CD4-positive, alpha-beta T cell treated with Interleukin-4 for 1 hour (primary cell): ENCODE results near the gene YPEL2.
"Not testable (repeated sequence)": the region's sequence is repeated elsewhere in the genome, so short reads cannot be mapped to it uniquely, and the experiment has no call there.

Source experiments
- DNase-seq, 2 donors: peaks; one replicate each; pipeline ENCODE4 v3.0.0-alpha.2; 2020 to 2022

YPEL2 gene

GRCh38 chr17:59378675-59379074 lies 47.2 kb downstream of the YPEL2 start:
- DNase-seq = no peak

- no peak for DNase-seq
Measured at GRCh38 chr17:59380474-59380873, 49.0 kb downstream of the YPEL2 start.

- no peak for DNase-seq
Measured at GRCh38 chr17:59381716-59382570, 50.5 kb downstream of the YPEL2 start.

- DNase-seq = no peak
Measured at GRCh38 chr17:59383893-59384292, 52.4 kb downstream of the YPEL2 start.

- no peak for DNase-seq
Measured at GRCh38 chr17:59387351-59388068, 56.1 kb downstream of the YPEL2 start.

GRCh38 chr17:59388069-59388556 lies 56.7 kb downstream of the YPEL2 start:
- no peak for DNase-seq

GRCh38 chr17:59389066-59389465 lies 57.6 kb downstream of the YPEL2 start:
- no peak for DNase-seq

GRCh38 chr17:59391021-59391420 lies 59.6 kb downstream of the YPEL2 start:
- DNase-seq = no peak

- no peak for DNase-seq
Measured at GRCh38 chr17:59392973-59393679, 61.7 kb downstream of the YPEL2 start.

GRCh38 chr17:59393742-59394410 lies 62.4 kb downstream of the YPEL2 start:
- not testable (repeated sequence) for DNase-seq

- no peak for DNase-seq
Measured at GRCh38 chr17:59396134-59396826, 64.8 kb downstream of the YPEL2 start.

- no peak for DNase-seq
Measured at GRCh38 chr17:59397316-59398073, 66.0 kb downstream of the YPEL2 start.

- no peak for DNase-seq
Measured at GRCh38 chr17:59399914-59400313, 68.5 kb downstream of the YPEL2 start.

- no peak for DNase-seq
Measured at GRCh38 chr17:59400858-59401257, 69.4 kb downstream of the YPEL2 start.

GRCh38 chr17:59401274-59401673 lies 69.8 kb downstream of the YPEL2 start:
- DNase-seq = no peak

GRCh38 chr17:59401725-59402124 lies 70.3 kb downstream of the YPEL2 start:
- no peak for DNase-seq

- DNase-seq = no peak
Measured at GRCh38 chr17:59402760-59403159, 71.3 kb downstream of the YPEL2 start.

GRCh38 chr17:59404471-59404870 lies 73.0 kb downstream of the YPEL2 start:
- DNase-seq = no peak

- DNase-seq = no peak
Measured at GRCh38 chr17:59405944-59406705, 74.7 kb downstream of the YPEL2 start.

- DNase-seq = no peak
Measured at GRCh38 chr17:59406808-59407381, 75.4 kb downstream of the YPEL2 start.
